Right atrium auricular region (tissue), 2 donors: Measurements from ENCODE around the gene STK39. TPM values are rescaled to one million over a fixed set of nuclear protein-coding genes. Genes with fewer than 3 reads are reported as not detected.

Experiments used
- DNase-seq: peaks from one replicate; pipeline ENCODE4 v3.0.0-alpha.2; 2019; ENCODE audit warnings: low spot score
- H3K27ac ChIP-seq, 2 donors: fragments of 200-600 bp; sonication (generic); 1 replicate in 1 of 2; 2 replicates in 1 of 2; pipeline ENCODE4 v1.5.1; 2016 to 2019
- H3K27me3 ChIP-seq, 2 donors: fragments of 200-600 bp; sonication (generic); one replicate each; pipeline versions ENCODE4 v1.5.1 to v1.6.0; 2017 to 2019
- H3K36me3 ChIP-seq: fragments of 200-600 bp; sonication (generic); one replicate; pipeline ENCODE4 v1.5.1; 2016
- H3K4me1 ChIP-seq, 2 donors: fragments of 200-600 bp; sonication (generic); one replicate each; pipeline versions ENCODE4 v1.5.1 to v1.6.0; 2017 to 2019
- H3K4me3 ChIP-seq, 2 donors: fragments of 200-600 bp; sonication (generic); 1 replicate in 1 of 2; 2 replicates in 1 of 2; pipeline ENCODE4 v1.5.1; 2017 to 2019; ENCODE audit warnings: mild to moderate bottlenecking in 1 of 2, moderate library complexity in 1 of 2
- H3K9me3 ChIP-seq, 2 donors: fragments of 200-600 bp; sonication (generic); one replicate each; pipeline ENCODE4 v1.5.1; 2019
- CTCF ChIP-seq, 2 donors: fragments of 200-600 bp; sonication (generic); IDR thresholded peaks; one replicate each; pipeline ENCODE4 v1.5.1; 2019; ENCODE audit warnings: antibody characterized with exemption in 2 of 2
- total RNA-seq, 2 donors: library from RNA; depleted of rRNA; stranded (reverse); fragments of >200 nt; gene quantifications; one replicate each; pipeline ENCODE4 v1.1.0, GENCODE V29; 2016

STK39 gene
- total RNA-seq, 2 donors from 2014 or later, result 6.0 to 13.6 TPM

GRCh38 chr2:168256448-168256847 lies 9.1 kb upstream of the STK39 start:
- no peak for TF ChIP-seq CTCF (IDR thresholded peaks at IDR 0.05)
- Histone ChIP-seq H3K27me3 (no peaks in the 10 kb centered on the region), H3K4me3 (no peak overlapping the region), H3K4me1 (no peaks in the 10 kb centered on the region), H3K9me3 (peaks cover 0 to 16% of the 10 kb centered on the region in 2 donors), H3K27ac (no peak overlapping the region), H3K36me3 (no peaks in the 10 kb centered on the region)
- DNase-seq, result no peak

DNA sequence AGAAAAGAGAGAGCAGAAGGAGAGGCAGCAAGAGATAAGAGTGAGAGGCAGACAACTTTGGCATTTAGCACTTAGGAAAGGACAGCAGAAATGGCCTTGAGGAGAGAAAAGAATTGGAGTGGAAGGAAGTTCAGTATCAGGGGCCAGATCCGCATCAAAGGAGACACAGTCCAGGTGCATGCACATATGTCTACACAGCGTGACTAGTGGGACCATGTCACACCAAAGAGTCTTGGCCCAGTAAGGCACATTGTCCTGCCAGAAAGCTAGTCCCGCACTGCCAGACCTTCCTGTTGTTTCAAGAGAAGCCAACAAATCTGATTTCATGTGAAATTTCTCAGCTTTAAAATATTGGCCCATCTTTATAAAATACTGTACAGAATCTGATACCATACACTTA lies 8.5 kb upstream of the STK39 start:
- TF ChIP-seq CTCF (IDR thresholded peaks at IDR 0.05), result no peak
- Histone ChIP-seq H3K9me3 (peaks cover 0 to 16% of the 10 kb centered on the region in 2 donors), H3K27me3 (no peaks in the 10 kb centered on the region), H3K36me3 (no peaks in the 10 kb centered on the region), H3K4me3 (no peak overlapping the region), H3K27ac (no peak overlapping the region), H3K4me1 (no peaks in the 10 kb centered on the region)
- no peak for DNase-seq

GRCh38 chr2:168255103-168255502 lies 7.7 kb upstream of the STK39 start:
- H3K4me1 ChIP-seq, result no peaks in the 10 kb centered on the region
- peaks cover 0 to 16% of the 10 kb centered on the region in 2 donors for H3K9me3 ChIP-seq
- no peak for TF ChIP-seq CTCF (IDR thresholded peaks at IDR 0.05)
- H3K27me3 ChIP-seq, result no peaks in the 10 kb centered on the region
- no peaks in the 10 kb centered on the region for H3K36me3 ChIP-seq
- no peak overlapping the region for H3K27ac ChIP-seq
- DNase-seq, result no peak
- H3K4me3 ChIP-seq, result no peak overlapping the region

- Histone ChIP-seq H3K4me3 (no peak overlapping the region), H3K36me3 (no peaks in the 10 kb centered on the region), H3K4me1 (no peaks in the 10 kb centered on the region), H3K9me3 (peaks cover 0 to 11% of the 10 kb centered on the region in 2 donors), H3K27ac (no peak overlapping the region), H3K27me3 (no peaks in the 10 kb centered on the region)
- peak in 1 of 2 donors; percentile 13 for TF ChIP-seq CTCF (IDR thresholded peaks at IDR 0.05)
- no peak for DNase-seq
These were observed 7.0 kb upstream of the STK39 start for GRCh38 chr2:168254158-168254935.

GRCh38 chr2:168253379-168253778 lies 6.0 kb upstream of the STK39 start:
- no peak overlapping the region for H3K27ac ChIP-seq
- DNase-seq, result no peak
- H3K27me3 ChIP-seq, result no peaks in the 10 kb centered on the region
- H3K4me3 ChIP-seq, result no peak overlapping the region
- no peaks in the 10 kb centered on the region for H3K4me1 ChIP-seq
- H3K36me3 ChIP-seq, result no peaks in the 10 kb centered on the region
- TF ChIP-seq CTCF (IDR thresholded peaks at IDR 0.05), result no peak
- peaks cover 0 to 1% of the 10 kb centered on the region in 2 donors for H3K9me3 ChIP-seq

DNA sequence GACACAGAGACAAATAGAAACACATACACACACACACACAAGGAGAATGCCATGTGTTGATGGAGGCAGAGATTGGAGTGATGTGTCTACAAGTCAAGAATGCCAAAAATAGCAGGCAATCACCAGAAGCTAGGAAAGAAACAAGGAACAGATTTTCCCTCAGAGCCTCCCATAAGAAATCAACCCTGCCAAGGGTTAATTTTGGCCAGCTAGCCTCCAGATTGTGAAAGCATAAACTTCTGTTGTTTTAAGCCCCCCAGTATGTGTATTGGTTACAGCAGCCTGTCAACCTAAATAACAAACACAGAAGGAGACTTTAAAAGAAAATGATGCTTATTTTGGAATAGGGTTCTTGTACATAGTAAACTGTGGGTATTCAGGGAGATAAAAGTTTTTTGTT lies 5.6 kb upstream of the STK39 start:
- Histone ChIP-seq H3K36me3 (no peaks in the 10 kb centered on the region), H3K27me3 (no peaks in the 10 kb centered on the region), H3K9me3 (no peaks in the 10 kb centered on the region), H3K4me1 (peaks cover 0 to 3% of the 10 kb centered on the region in 2 donors), H3K27ac (no peak overlapping the region), H3K4me3 (no peak overlapping the region)
- TF ChIP-seq CTCF (IDR thresholded peaks at IDR 0.05), result no peak
- DNase-seq, result no peak
